ENCODE measurements around the gene SH3RF1. TPM values are rescaled to one million over a fixed set of nuclear protein-coding genes. Genes with fewer than 3 reads are reported as not detected.
A peak's percentile ranks its signal among the peaks of the same experiment; 100 is the strongest.

SH3RF1 gene
- total RNA-seq, 4 donors from 2014 or later = 10.6 to 17.9 (median 13.3) TPM

- Histone ChIP-seq H3K27ac (peak overlapping the region in 3 of 4 donors; percentile 86 to 96 (median 91)), H3K36me3 (peaks cover 0 to 6% (median 0%) of the 10 kb centered on the region in 3 donors), H3K9me3 (no peaks in the 10 kb centered on the region), H3K4me1 (peaks cover 0 to 69% (median 10%) of the 10 kb centered on the region in 4 donors), H3K27me3 (no peaks in the 10 kb centered on the region), H3K4me3 (peak overlapping the region; percentile 83 to 97 (median 93))
- DNase-seq (ENCODE audit: low spot score in 2 of 2) = no peak
- TF ChIP-seq POLR2A (IDR thresholded peaks at IDR 0.05) (no peak), CTCF (IDR thresholded peaks at IDR 0.05) (no peak), EP300 (IDR thresholded peaks at IDR 0.05) (no peak)
- WGBS, 2 donors = 60 to 70% methylated on average over 13 of the region's 13 CpGs
These were observed 1.6 kb downstream of the SH3RF1 start for GRCh38 chr4:169268951-169269760.

- no peaks in the 10 kb centered on the region for H3K9me3 ChIP-seq
These were observed 3.7 kb downstream of the SH3RF1 start for GRCh38 chr4:169267070-169267469.

DNA sequence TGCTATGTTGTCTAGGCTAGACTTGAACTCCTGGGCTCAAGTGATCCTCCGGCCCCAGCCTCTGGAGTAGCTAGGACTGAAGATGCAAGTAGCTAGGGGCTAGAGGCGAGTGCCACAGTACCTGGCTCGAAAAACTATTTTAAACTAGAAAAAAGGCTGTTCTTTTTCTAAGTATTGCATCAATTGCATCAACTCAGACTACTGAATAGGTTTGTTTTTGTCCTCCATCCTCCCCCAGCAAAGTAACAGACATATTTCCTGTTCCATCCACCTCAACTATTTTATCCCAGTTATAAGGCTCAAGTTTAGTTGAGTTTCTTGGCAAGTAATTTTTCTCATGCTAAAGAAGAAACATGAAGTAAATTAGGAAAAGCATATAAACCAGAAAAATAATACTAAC lies 4.1 kb downstream of the SH3RF1 start:
- Histone ChIP-seq H3K4me3 (no peak overlapping the region), H3K9me3 (no peaks in the 10 kb centered on the region), H3K4me1 (peaks cover 0 to 58% (median 6%) of the 10 kb centered on the region in 4 donors), H3K27me3 (no peaks in the 10 kb centered on the region), H3K36me3 (peaks cover 0 to 11% (median 0%) of the 10 kb centered on the region in 3 donors), H3K27ac (no peak overlapping the region)
- no peak for DNase-seq (ENCODE audit: low spot score in 2 of 2)
- WGBS, 2 donors = 94 to 97% methylated on average over 3 of the region's 3 CpGs
- TF ChIP-seq POLR2A (IDR thresholded peaks at IDR 0.05) = no peak
- TF ChIP-seq EP300 (IDR thresholded peaks at IDR 0.05) = no peak
- TF ChIP-seq CTCF (IDR thresholded peaks at IDR 0.05) = no peak

More at GRCh38 chr4:169267070-169267469, 3.7 kb downstream of the SH3RF1 start:
- Histone ChIP-seq H3K4me3 (no peak overlapping the region), H3K36me3 (peaks cover 0 to 11% (median 0%) of the 10 kb centered on the region in 3 donors), H3K27me3 (no peaks in the 10 kb centered on the region), H3K4me1 (peaks cover 0 to 62% (median 7%) of the 10 kb centered on the region in 4 donors), H3K27ac (peak overlapping the region in 1 of 4 donors; percentile 0)
- WGBS, 2 donors = 63 to 74% methylated on average over 1 of the region's 1 CpG
- no peak for TF ChIP-seq CTCF (IDR thresholded peaks at IDR 0.05)
- TF ChIP-seq EP300 (IDR thresholded peaks at IDR 0.05) = no peak
- TF ChIP-seq POLR2A (IDR thresholded peaks at IDR 0.05) = no peak
- DNase-seq (ENCODE audit: low spot score in 2 of 2) = no peak

- no peaks in the 10 kb centered on the region for H3K9me3 ChIP-seq
- peaks cover 0 to 56% (median 4%) of the 10 kb centered on the region in 4 donors for H3K4me1 ChIP-seq
- no peak for TF ChIP-seq EP300 (IDR thresholded peaks at IDR 0.05)
- TF ChIP-seq CTCF (IDR thresholded peaks at IDR 0.05) = no peak
- TF ChIP-seq POLR2A (IDR thresholded peaks at IDR 0.05) = no peak
- DNase-seq (ENCODE audit: low spot score in 2 of 2) = no peak
- no peak overlapping the region for H3K27ac ChIP-seq
- H3K36me3 ChIP-seq = peaks cover 0 to 11% (median 0%) of the 10 kb centered on the region in 3 donors
- no peak overlapping the region for H3K4me3 ChIP-seq
- WGBS, 2 donors = 91 to 92% methylated on average over 4 of the region's 4 CpGs
- H3K27me3 ChIP-seq = no peaks in the 10 kb centered on the region
These were observed 4.7 kb downstream of the SH3RF1 start for GRCh38 chr4:169266081-169266480.

- no peaks in the 10 kb centered on the region for H3K9me3 ChIP-seq
- no peak overlapping the region for H3K27ac ChIP-seq
- no peaks in the 10 kb centered on the region for H3K27me3 ChIP-seq
- H3K36me3 ChIP-seq = peaks cover 0 to 11% (median 0%) of the 10 kb centered on the region in 3 donors
- WGBS, 2 donors = 76 to 77% methylated on average over 1 of the region's 1 CpG
- no peak for DNase-seq (ENCODE audit: low spot score in 2 of 2)
- H3K4me1 ChIP-seq = peaks cover 0 to 65% (median 0%) of the 10 kb centered on the region in 4 donors
- TF ChIP-seq EP300 (IDR thresholded peaks at IDR 0.05) = no peak
- TF ChIP-seq POLR2A (IDR thresholded peaks at IDR 0.05) = no peak
- no peak for TF ChIP-seq CTCF (IDR thresholded peaks at IDR 0.05)
- H3K4me3 ChIP-seq = no peak overlapping the region
These were observed 6.9 kb downstream of the SH3RF1 start for GRCh38 chr4:169263791-169264392.
